Stimulated activated CD4-positive, alpha-beta T cell treated with anti-CD3 and anti-CD28 coated beads, TNF-alpha, amount 100 ng/mL, for 24 hours (primary cell): ENCODE measurements around the gene ABHD2.

Experiments
- DNase-seq, 3 experiments: peaks; one replicate each; pipeline ENCODE4 v3.0.0-alpha.2; 2020; ENCODE audit warnings: low read depth in 3 of 3

The ABHD2 gene

GRCh38 chr15:89098281-89098680 lies 10.0 kb downstream of the ABHD2 start:
- no peak for DNase-seq

GRCh38 chr15:89099968-89100367 lies 11.7 kb downstream of the ABHD2 start:
- DNase-seq = no peak

GRCh38 chr15:89101302-89102193 lies 13.3 kb downstream of the ABHD2 start:
- no peak for DNase-seq

- no peak for DNase-seq
Observed at GRCh38 chr15:89103481-89104171, 15.4 kb downstream of the ABHD2 start.

GRCh38 chr15:89104172-89104564 lies 15.9 kb downstream of the ABHD2 start:
- DNase-seq = no peak

GRCh38 chr15:89105147-89105546 lies 16.9 kb downstream of the ABHD2 start:
- no peak for DNase-seq

- DNase-seq = no peak
Observed at GRCh38 chr15:89106200-89106599, 17.9 kb downstream of the ABHD2 start.

- no peak for DNase-seq
Observed at GRCh38 chr15:89107984-89108383, 19.7 kb downstream of the ABHD2 start.

GRCh38 chr15:89108835-89109234 lies 20.6 kb downstream of the ABHD2 start:
- no peak for DNase-seq

GRCh38 chr15:89109238-89109637 lies 21.0 kb downstream of the ABHD2 start:
- no peak for DNase-seq

- DNase-seq = no peak
Observed at GRCh38 chr15:89110060-89110459, 21.8 kb downstream of the ABHD2 start.

GRCh38 chr15:89111352-89111751 lies 23.1 kb downstream of the ABHD2 start:
- no peak for DNase-seq

GRCh38 chr15:89111961-89112340 lies 23.7 kb downstream of the ABHD2 start:
- no peak for DNase-seq

- DNase-seq = no peak
Observed at GRCh38 chr15:89112341-89112971, 24.2 kb downstream of the ABHD2 start.

GRCh38 chr15:89113296-89114024 lies 25.2 kb downstream of the ABHD2 start:
- DNase-seq = no peak

GRCh38 chr15:89114990-89115389 lies 26.7 kb downstream of the ABHD2 start:
- DNase-seq = no peak

- no peak for DNase-seq
Observed at GRCh38 chr15:89115547-89115946, 27.3 kb downstream of the ABHD2 start.

- DNase-seq = no peak
Observed at GRCh38 chr15:89116404-89116803, 28.1 kb downstream of the ABHD2 start.

GRCh38 chr15:89117790-89118189 lies 29.5 kb downstream of the ABHD2 start:
- no peak for DNase-seq

GRCh38 chr15:89118481-89118989 lies 30.3 kb downstream of the ABHD2 start:
- no peak for DNase-seq
